GM19035 (cell line): ENCODE data around the gene TMEM132A.

ENCODE experiments used
- ATAC-seq: cut with Tn5 transposase; IDR thresholded peaks from one replicate; pipeline ENCODE4 v1.9.1; 2021; ENCODE audit not compliant: unreplicated experiment

The TMEM132A gene

GRCh38 chr11:60984149-60984548 lies 59.9 kb downstream of the TMEM132A start:
- no peak for ATAC-seq

GRCh38 chr11:60984636-60985035 lies 60.4 kb downstream of the TMEM132A start:
- ATAC-seq, result no peak

GRCh38 chr11:60985501-60985900 lies 61.2 kb downstream of the TMEM132A start:
- ATAC-seq, result no peak

GRCh38 chr11:60985991-60986915 lies 62.0 kb downstream of the TMEM132A start:
- ATAC-seq, result no peak
